ENCODE measurements around the gene GORAB.

The GORAB gene

DNA sequence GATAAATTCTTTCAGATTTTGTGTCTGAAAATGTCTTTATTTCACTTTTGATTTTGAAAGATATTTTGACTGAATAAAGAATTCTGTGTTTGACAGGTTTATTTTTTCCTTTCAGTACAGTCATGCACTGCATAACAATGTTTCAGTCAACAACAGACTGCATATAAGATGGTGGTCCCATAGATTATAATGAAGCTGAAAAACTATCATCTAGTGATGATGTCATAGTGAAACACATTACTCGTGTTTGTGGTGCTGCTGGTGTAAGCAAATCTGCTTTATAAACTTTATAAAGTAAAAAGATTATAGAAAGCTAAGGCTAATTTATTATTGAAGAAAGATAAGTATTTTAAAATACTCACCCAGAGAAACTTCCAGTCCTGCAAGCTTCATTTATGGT is 66.7 kb downstream of the GORAB start:
- no peak overlapping the region for H3K4me3 ChIP-seq (replicated peaks; ENCODE audit: low read depth, low read length)
- H3K27me3 ChIP-seq (replicated peaks; ENCODE audit: control insufficient read depth, insufficient read depth, low read length): no peaks in the 10 kb centered on the region
- H3K36me3 ChIP-seq (ENCODE audit: control insufficient read depth, insufficient read depth, low read length): no peaks in the 10 kb centered on the region
- no peak for DNase-seq (ENCODE audit: extremely low read depth, insufficient read length)
- TF ChIP-seq, protein P1, sequence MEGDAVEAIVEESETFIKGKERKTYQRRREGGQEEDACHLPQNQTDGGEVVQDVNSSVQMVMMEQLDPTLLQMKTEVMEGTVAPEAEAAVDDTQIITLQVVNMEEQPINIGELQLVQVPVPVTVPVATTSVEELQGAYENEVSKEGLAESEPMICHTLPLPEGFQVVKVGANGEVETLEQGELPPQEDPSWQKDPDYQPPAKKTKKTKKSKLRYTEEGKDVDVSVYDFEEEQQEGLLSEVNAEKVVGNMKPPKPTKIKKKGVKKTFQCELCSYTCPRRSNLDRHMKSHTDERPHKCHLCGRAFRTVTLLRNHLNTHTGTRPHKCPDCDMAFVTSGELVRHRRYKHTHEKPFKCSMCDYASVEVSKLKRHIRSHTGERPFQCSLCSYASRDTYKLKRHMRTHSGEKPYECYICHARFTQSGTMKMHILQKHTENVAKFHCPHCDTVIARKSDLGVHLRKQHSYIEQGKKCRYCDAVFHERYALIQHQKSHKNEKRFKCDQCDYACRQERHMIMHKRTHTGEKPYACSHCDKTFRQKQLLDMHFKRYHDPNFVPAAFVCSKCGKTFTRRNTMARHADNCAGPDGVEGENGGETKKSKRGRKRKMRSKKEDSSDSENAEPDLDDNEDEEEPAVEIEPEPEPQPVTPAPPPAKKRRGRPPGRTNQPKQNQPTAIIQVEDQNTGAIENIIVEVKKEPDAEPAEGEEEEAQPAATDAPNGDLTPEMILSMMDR (IDR thresholded peaks at IDR 0.05; ENCODE audit: insufficient read depth, low read length, poor library complexity, severe bottlenecking): no peak

DNA sequence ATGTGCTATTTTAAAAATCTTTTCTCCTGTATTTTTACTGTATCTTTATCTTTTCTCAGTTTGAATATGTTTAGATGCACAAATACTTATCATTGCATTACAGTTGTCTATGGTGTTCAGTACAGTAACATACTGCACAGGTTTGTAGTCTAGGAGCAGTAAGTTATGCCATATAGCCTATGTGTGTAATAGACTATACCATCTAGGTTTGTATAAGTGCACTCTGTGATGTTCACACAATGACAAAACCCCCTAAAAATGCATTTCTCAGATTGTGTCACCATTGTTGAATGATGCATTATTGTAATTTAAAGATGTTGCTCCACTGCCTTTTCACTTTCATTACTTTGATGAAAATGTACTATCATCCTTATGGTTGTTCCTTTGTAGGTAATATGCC is 67.1 kb downstream of the GORAB start:
- Histone ChIP-seq H3K4me3 (replicated peaks; ENCODE audit: low read depth, low read length) (no peak overlapping the region), H3K27me3 (replicated peaks; ENCODE audit: control insufficient read depth, insufficient read depth, low read length) (no peaks in the 10 kb centered on the region), H3K36me3 (ENCODE audit: control insufficient read depth, insufficient read depth, low read length) (no peaks in the 10 kb centered on the region)
- no peak for DNase-seq (ENCODE audit: extremely low read depth, insufficient read length)
- TF ChIP-seq, protein P1 (IDR thresholded peaks at IDR 0.05; ENCODE audit: insufficient read depth, low read length, poor library complexity, severe bottlenecking): no peak

DNA sequence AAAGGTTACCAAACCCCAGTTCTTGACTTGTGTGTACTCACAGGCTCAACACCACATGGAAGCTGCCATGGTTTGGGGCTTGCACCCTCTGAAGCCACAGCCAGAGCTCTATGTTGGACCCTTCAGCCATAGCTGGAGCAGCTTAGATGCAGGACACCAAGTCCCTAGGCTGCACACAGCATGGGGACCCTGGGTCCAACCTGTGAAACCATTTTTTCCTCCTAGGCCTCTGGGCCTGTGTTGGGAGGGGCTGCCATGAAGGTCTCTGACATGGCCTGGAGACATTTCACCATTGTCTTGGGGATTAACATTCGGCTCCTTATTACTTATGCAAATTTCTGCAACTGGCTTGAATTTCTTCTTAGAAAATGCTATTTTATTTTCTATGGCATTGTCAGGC is 69.9 kb downstream of the GORAB start:
- H3K36me3 ChIP-seq (ENCODE audit: control insufficient read depth, insufficient read depth, low read length): no peaks in the 10 kb centered on the region
- TF ChIP-seq, protein P1 (IDR thresholded peaks at IDR 0.05; ENCODE audit: insufficient read depth, low read length, poor library complexity, severe bottlenecking): no peak
- no peak overlapping the region for H3K4me3 ChIP-seq (replicated peaks; ENCODE audit: low read depth, low read length)
- DNase-seq (ENCODE audit: extremely low read depth, insufficient read length): no peak
- H3K27me3 ChIP-seq (replicated peaks; ENCODE audit: control insufficient read depth, insufficient read depth, low read length): no peaks in the 10 kb centered on the region
